ENCODE data around the gene VPS4B.
A peak's percentile ranks its signal among the peaks of the same experiment; 100 is the strongest.
"Not testable (repeated sequence)": the region's sequence is repeated elsewhere in the genome, so short reads cannot be mapped to it uniquely, and the experiment has no call there.

VPS4B gene

GRCh38 chr18:63422087-63422863 is at the start of gene VPS4B:
VPS4B (minus strand) TSS chr18:63422476; CDS start chr18:63422259, 217 bp downstream.
- DNase-seq (ENCODE audit: low read depth) = peak; percentile 99

GRCh38 chr18:63470751-63471150 is 48.5 kb upstream of the VPS4B start:
- DNase-seq (ENCODE audit: low read depth) = no peak

DNA sequence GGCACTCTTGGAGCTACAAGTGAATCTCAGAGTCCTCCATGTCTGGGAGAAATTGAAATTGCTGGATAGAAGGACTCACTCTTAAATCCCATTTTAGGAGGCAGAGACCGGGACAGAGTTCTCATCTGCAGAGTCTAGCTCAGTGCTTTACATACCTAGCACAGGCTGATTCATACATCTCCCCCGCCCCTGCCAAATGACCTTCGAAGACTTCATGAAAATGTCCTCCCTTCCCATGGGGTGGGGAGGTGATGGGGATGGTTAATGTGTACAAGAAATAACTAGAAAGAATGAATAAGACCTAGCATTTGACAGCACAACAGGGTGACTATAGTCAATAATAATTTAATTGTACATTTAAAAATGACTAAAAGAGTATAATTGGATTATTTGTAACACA is 46.3 kb upstream of the VPS4B start:
- no peak for DNase-seq (ENCODE audit: low read depth)

DNA sequence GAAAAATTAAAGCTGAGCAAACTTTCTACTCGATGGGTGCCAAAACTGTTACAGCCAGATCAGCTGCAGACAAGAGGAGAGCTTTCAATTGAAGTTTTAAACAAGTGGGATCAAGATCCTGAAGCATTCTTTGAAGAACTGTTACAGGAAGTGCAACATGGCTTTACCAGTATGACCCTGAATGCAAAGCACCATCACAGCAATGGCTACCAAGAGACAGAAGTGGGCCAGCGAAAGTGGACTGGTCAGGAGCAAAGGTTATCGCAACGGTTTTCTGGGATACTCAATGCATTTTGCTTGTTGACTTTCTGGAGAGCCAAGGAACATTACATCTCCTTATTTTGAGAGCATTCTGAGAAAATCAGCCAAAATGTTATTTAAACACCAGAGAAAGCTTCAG is 45.4 kb upstream of the VPS4B start:
- no peak for DNase-seq (ENCODE audit: low read depth)

GRCh38 chr18:63465059-63465458 is 42.8 kb upstream of the VPS4B start:
- DNase-seq (ENCODE audit: low read depth) = no peak

- no peak for DNase-seq (ENCODE audit: low read depth)
These were observed 42.2 kb upstream of the VPS4B start for GRCh38 chr18:63464434-63464833.

DNA sequence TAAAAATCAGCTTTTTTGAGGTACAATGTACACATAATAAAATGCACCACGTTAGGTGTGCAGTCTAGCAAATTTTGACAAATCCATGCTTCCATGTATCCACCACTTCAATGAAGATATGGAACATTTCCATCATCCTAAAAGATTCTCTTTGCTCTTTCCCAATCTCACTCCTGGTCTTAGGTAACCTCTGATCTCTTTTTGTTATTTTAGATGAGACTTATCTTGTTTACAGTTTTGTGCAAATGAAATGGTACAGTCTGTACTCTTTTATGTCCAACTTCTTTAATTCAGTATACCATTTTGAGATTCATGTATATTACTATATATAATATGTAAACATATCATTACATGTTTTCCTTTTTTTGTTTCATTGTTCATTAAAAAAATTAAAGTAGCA is 38.1 kb upstream of the VPS4B start:
- no peak for DNase-seq (ENCODE audit: low read depth)

DNA sequence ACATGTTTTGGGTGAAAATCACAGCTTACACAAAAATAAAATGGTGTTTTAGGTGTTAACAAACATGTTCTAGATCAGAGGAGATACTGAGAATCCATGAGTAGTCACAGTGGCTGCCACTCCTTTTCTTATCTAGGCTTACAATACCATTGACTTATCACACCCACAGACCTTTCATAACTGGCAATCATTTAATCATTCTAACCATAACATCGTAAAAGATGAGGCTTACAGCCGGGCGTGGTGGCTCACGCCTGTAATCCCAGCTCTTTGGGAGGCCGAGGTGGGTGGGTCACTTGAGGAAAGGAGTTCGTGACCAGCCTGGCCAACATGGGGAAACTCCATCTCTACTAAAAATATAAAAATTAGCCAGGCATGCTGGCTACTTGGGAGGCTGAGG is 35.7 kb upstream of the VPS4B start:
- DNase-seq (ENCODE audit: low read depth) = no peak

DNA sequence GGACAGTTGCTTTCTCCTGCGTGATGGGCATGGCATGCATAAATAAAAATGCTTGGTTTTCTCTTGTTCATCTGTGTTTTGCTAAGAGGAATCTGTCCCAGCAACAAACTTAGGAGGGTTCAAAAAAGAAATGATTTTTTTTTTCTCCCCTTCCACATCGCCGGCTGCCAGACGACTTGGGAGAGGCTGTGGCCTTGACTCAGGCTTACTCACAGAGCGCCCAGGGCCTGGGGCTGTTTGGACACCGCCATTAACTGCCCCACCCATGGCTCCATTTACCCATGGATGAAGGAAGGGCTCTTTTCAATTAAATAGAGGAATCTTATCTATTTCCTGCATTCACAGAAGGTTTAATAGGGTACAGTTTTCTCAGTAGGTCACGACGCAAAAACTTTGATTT is 32.2 kb upstream of the VPS4B start:
- DNase-seq (ENCODE audit: low read depth) = no peak

DNA sequence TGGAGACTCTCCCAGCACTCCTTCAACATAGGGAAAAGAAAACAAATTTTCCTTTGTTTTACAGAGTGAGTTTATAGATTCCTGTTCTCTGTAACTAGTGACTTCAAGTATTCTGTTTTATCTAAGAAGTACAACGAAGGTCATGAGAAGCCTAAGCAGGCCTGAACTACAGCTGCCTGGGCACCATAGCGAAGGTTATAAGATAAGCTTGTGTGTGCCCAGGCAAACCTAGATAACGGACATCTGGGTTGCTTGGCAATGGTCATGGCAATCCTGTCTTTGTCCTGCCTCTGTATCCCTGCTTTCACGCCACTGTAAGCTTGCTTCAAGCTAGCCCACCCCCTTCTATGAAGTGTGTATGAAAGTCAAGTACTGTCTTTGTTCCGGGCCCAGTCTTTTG is 30.5 kb upstream of the VPS4B start:
- DNase-seq (ENCODE audit: low read depth) = not testable (repeated sequence)

DNA sequence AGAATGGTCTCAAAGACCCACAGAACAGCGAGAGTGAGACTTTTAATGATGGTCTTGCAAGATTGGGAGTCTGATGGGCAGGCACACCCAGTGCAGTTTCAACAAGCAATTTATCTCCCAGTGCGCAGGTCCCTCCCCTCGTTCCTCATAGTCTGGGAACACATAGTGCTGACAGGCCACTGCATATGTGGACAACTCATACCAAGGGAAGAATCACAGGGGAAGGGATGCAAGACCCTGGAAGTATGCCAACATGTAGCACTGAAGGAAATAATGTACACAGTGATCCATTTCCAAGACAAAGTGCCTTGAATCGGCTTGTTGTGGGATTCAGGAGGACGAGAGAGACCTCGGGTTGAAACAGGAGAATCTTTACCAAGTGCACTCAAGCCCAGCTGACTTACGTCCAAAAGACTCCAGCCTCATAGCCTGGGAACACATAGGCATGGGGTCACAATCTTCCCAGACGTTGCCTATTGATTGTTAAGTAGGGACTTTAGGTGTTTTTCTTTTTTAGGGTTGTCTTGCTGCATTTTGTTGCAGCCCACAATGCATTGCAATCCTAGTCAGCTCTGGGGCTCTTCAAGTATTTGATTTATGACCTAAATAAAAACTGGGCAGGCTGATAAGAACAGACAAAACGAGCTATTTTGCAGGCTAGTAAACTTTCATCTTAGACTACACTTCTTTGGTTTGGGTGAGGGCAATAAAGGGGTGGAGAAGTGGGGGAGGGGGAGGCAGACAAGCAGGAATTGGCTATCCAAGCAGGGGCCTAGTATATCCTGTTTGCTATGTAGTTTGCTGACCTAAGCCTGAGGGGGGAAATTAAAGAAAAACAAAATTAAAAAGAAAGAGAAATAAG is 29.8 kb upstream of the VPS4B start:
- DNase-seq (ENCODE audit: low read depth) = no peak

DNA sequence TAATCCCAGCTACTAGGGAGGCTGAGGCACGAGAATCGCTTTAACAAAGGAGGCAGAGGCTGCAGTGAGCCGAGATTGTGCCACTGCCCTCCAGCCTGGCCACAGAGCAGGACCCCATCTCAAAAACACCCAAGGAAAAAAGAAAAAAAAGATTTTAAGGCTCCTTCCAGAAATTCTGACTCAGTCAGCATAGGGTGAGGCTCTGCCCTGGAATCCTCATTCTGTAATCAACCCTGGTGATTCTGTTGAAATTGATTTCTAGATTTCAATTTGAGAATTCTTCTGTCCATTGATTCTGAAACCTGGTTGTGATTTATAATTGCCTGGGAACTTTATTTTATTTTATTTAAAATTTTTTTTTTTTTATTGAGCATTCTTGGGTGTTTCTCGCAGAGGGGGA is 27.1 kb upstream of the VPS4B start:
- DNase-seq (ENCODE audit: low read depth) = no peak

DNA sequence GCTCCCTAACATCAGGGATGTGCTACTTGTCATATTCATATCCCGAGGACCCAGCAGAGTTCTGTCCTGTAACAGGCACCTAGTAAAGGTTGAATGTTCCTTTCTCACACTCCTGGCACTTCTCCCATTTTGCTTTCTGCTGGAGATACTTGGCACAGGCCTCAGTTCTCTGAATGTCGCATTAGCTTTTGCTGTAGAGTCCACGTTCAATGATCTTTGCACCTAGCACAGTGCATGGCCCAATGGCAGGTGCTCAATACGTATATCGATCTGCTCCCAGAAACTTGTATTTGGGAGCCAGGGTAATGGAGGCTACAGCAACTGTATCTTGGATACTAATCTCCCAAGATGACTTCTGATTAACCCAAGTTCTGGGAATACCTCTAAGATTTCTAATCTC is 24.8 kb upstream of the VPS4B start:
- no peak for DNase-seq (ENCODE audit: low read depth)

- DNase-seq (ENCODE audit: low read depth) = no peak
These were observed 24.0 kb upstream of the VPS4B start for GRCh38 chr18:63446266-63446665.

DNA sequence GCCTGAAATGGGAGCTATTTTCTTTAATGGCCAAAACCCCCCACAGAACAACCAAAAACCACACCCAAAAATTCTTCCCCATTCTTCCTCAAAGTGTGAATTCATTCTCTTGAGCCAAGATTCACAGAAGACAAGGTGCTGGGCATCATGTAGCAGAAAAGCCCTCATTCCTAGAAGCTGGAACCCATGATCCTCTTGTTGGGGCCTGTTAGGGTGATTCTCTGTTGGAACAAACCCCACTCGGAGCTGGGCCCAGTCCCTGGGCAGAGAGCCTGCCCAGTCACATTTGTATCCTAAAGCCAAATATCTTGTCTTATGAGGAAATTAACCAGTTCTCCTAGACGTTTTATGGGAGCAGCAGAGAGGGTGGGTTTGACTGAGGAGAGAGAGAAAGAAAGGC is 22.8 kb upstream of the VPS4B start:
- DNase-seq (ENCODE audit: low read depth) = no peak

GRCh38 chr18:63444580-63444979 is 22.3 kb upstream of the VPS4B start:
- no peak for DNase-seq (ENCODE audit: low read depth)

DNA sequence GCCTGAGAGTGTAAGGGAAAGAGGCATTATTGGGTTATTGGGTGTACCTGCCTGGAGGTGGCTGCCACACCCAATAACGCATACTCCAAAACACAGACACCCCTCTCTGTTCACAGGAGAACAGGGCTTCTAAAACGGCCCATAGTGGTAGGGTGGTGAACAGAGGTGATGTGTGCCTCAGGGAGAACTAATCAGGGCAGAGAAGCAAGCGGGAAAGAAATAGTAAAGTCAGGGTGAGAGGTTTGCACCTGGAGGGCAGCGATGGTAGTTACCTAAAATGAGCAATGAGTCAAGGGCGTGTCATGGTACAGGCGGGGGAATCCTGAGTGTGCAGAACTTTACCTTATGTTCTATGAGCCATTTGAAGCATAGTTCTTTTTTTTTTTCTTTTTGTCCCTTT is 21.6 kb upstream of the VPS4B start:
- DNase-seq (ENCODE audit: low read depth) = no peak

- no peak for DNase-seq (ENCODE audit: low read depth)
These were observed 18.6 kb upstream of the VPS4B start for GRCh38 chr18:63440881-63441280.

- DNase-seq (ENCODE audit: low read depth) = no peak
These were observed 17.9 kb upstream of the VPS4B start for GRCh38 chr18:63440219-63440618.

DNA sequence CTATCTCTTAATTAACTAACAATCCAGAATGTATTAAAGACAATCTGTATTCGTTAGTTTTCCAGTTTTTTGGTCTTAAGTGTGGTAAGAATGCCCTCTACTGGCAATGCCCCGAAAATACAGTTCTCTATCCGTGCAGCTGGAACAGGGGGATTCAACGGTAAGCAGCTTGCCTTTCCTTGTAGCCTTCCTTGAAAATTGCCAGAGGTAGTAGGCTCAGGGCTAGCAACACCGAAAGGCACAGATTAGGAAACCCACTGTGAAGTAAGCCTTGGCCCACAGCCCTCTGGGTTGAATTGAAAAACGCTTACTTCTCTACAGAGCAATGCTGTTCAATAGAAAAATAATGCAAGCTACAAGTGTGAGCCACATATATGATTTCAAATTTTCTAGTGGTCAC is 17.1 kb upstream of the VPS4B start:
- no peak for DNase-seq (ENCODE audit: low read depth)

DNA sequence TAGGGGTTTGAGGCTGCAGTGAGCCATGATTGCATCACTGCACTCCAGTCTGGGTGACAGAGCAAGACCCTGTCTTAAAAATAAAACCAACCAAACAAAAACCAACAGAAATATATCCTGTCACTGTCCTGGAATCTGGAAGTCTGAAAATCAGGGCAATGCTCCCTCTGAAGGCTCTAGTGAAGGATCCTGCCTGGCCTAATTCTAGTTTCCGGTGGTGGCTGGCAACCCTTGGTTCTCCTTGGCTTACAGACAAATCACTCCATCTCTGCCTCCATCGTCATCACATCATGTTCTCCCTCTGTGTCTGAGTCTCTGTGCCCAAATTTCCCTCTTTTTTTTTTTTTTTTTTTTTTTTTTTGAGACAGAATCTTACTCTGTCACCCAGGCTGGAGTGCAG is 15.9 kb upstream of the VPS4B start:
- no peak for DNase-seq (ENCODE audit: low read depth)

GRCh38 chr18:63433334-63433866 is 11.1 kb upstream of the VPS4B start:
- DNase-seq (ENCODE audit: low read depth) = no peak

- no peak for DNase-seq (ENCODE audit: low read depth)
These were observed 8.9 kb upstream of the VPS4B start for GRCh38 chr18:63431180-63431579.

Measured in stimulated activated CD8-positive, alpha-beta memory T cell treated with anti-CD3 and anti-CD28 coated beads, Interleukin-7, amount 100 ng/mL, for 24 hours (primary cell).